Mesothelial cell of epicardium (in vitro differentiated cells): ENCODE data around the gene TBCD. TPM values are rescaled to one million over a fixed set of nuclear protein-coding genes. Genes with fewer than 3 reads are reported as not detected.

Experiments used
- DNase-seq, 2 experiments: peaks; one replicate each; pipeline ENCODE4 v3.0.0; 2021; ENCODE audit warnings: low spot score in 2 of 2; ENCODE audit not compliant: unreplicated experiment in 2 of 2
- H3K27ac Mint-ChIP-seq: 2 replicates; pipeline ENCODE4 v1.8.0; 2021; ENCODE audit warnings: mixed read lengths
- H3K27me3 Mint-ChIP-seq: 2 replicates; pipeline ENCODE4 v1.8.0; 2021; ENCODE audit warnings: low read depth, mixed read lengths
- H3K36me3 Mint-ChIP-seq: 2 replicates; pipeline ENCODE4 v1.8.0; 2021; ENCODE audit warnings: mixed read lengths
- H3K4me1 Mint-ChIP-seq: 2 replicates; pipeline ENCODE4 v1.8.0; 2021; ENCODE audit warnings: mixed read lengths
- H3K4me3 Mint-ChIP-seq: 2 replicates; pipeline ENCODE4 v1.8.0; 2021; ENCODE audit warnings: mild to moderate bottlenecking, moderate library complexity, mixed read lengths
- H3K9me3 Mint-ChIP-seq: 2 replicates; pipeline ENCODE4 v1.8.0; 2021; ENCODE audit warnings: mixed read lengths
- total RNA-seq: library from RNA; stranded (reverse); gene quantifications from 3 replicates; pipeline ENCODE4 v1.2.1, GENCODE V29; 2021
- TF ChIP-seq, protein P1 (sequence below): fragments of 200-600 bp; sonication (generic); IDR thresholded peaks from one replicate; pipeline ENCODE4 v1.5.0; 2021; ENCODE audit warnings: antibody characterized with exemption; ENCODE audit not compliant: unreplicated experiment

The TBCD gene
- total RNA-seq, 1 donor from 2014 or later = 117 TPM

DNA sequence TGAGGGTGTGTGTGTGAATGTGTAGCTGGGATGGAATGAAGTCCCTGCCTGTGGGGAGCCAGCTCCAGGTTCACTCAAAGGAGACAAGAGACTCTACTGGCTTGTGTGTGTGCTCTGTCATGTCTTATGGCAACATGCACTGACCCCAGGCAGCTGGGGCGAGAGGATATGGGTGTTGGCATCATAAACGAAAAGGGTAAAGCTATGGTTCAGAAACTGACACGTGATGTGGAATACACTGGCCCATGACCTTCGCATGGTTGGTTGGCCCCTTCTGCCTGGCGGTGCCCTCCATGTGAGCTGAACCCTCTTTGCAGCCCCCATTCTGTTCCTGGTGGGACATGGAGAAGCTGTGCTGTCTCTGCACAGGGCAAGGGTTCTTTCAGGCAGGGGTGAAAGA, 66.1 kb downstream of the TBCD start:
- H3K27me3 Mint-ChIP-seq = no peaks in the 10 kb centered on the region
- DNase-seq = no peak
- peaks cover 73% of the 10 kb centered on the region for H3K36me3 Mint-ChIP-seq
- peaks cover 33% of the 10 kb centered on the region for H3K9me3 Mint-ChIP-seq
- TF ChIP-seq, protein P1, sequence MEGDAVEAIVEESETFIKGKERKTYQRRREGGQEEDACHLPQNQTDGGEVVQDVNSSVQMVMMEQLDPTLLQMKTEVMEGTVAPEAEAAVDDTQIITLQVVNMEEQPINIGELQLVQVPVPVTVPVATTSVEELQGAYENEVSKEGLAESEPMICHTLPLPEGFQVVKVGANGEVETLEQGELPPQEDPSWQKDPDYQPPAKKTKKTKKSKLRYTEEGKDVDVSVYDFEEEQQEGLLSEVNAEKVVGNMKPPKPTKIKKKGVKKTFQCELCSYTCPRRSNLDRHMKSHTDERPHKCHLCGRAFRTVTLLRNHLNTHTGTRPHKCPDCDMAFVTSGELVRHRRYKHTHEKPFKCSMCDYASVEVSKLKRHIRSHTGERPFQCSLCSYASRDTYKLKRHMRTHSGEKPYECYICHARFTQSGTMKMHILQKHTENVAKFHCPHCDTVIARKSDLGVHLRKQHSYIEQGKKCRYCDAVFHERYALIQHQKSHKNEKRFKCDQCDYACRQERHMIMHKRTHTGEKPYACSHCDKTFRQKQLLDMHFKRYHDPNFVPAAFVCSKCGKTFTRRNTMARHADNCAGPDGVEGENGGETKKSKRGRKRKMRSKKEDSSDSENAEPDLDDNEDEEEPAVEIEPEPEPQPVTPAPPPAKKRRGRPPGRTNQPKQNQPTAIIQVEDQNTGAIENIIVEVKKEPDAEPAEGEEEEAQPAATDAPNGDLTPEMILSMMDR = no peak
- no peak overlapping the region for H3K27ac Mint-ChIP-seq
- H3K4me3 Mint-ChIP-seq = no peak overlapping the region
- H3K4me1 Mint-ChIP-seq = no peaks in the 10 kb centered on the region

DNA sequence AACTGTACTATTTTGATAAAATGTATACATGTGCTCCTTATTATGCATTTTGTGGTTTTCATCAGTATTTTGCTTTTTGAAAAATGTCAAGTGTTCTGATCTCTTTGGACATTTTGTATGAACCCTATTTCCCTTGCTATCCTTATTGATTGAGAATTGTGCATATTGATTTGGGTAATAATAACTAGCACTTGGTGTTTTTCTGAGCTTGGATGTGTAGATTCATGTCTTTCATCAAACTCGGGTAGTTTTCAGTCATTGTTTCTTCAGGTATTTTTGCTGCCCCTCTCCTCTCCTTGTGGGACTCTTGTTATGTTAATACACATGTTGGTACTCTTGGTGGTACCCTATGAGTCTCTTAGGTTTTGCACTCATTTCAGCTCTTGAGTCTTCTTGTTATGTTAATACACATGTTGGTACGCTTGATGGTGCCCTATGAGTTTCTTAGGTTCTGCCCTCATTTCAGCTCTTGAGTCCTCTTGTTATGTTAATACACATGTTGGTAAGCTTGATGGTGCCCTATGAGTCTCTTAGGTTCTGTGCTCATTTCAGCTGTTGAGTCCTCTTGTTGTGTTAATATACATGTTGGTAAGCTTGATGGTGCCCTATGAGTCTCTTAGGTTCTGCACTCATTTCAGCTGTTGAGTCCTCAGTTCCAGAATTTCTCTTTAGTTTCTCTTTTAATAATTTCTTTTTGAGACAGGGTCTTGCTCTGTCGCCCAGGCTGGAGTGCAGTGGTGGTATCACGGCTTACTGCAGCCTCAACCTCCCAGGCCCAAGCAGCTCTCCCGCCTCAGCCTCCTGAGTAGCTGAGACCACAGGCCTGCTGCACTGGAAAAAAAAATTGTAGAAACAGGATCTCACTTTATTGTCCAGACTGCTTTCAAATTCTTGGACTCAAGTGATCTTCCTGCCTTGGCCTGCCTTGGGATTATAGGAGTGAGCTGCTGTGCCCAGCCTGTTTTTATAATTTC, 68.7 kb downstream of the TBCD start:
- H3K4me3 Mint-ChIP-seq = no peak overlapping the region
- TF ChIP-seq, protein P1 = no peak
- peaks cover 37% of the 10 kb centered on the region for H3K9me3 Mint-ChIP-seq
- peaks cover 68% of the 10 kb centered on the region for H3K36me3 Mint-ChIP-seq
- H3K27ac Mint-ChIP-seq = no peak overlapping the region
- H3K27me3 Mint-ChIP-seq = no peaks in the 10 kb centered on the region
- DNase-seq = no peak
- no peaks in the 10 kb centered on the region for H3K4me1 Mint-ChIP-seq

DNA sequence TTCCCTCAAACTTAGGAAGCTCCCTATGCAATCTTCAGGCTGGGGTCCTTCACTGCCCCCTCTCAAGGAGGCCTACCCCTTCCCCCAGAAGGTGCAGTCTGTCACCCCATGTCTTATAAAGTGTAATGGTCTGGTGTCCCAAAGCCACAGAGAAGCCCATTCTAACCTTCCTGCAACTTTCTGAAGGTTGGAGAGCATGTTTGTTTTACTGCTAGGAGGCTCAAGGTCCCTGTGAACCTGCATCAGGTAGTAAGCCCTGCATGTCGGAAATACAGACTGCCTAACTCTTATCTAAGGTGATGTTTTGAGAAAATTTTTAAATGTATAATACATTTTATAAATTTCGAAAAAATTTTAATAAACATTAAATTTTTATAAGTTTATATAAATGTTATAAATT, 69.7 kb downstream of the TBCD start:
- DNase-seq = no peak
- H3K9me3 Mint-ChIP-seq = peaks cover 37% of the 10 kb centered on the region
- TF ChIP-seq, protein P1 = no peak
- no peaks in the 10 kb centered on the region for H3K27me3 Mint-ChIP-seq
- no peaks in the 10 kb centered on the region for H3K4me1 Mint-ChIP-seq
- no peak overlapping the region for H3K4me3 Mint-ChIP-seq
- peaks cover 59% of the 10 kb centered on the region for H3K36me3 Mint-ChIP-seq
- no peak overlapping the region for H3K27ac Mint-ChIP-seq

DNA sequence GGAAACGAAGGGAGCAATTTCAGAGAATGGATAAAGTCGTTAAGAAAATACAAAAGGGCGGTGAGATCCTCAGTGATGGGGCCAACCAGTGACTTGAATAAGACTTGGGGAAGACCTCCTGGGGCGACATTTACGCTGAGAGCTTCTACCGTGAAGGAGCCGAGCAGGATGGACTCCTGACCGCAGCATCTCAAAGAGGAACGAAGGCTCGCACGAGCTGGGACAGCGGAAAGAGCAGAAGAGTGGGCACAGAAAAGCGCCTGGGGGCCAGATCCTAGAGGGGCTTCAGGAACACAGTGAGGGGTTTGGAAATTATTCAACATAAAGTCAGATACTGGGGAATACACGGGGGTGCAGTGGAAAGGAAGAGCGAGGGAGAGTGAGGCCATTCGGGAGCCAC, 70.4 kb downstream of the TBCD start:
- Mint-ChIP-seq H3K27me3 (no peaks in the 10 kb centered on the region), H3K9me3 (peaks cover 37% of the 10 kb centered on the region), H3K4me3 (no peak overlapping the region), H3K4me1 (no peaks in the 10 kb centered on the region), H3K27ac (no peak overlapping the region), H3K36me3 (peaks cover 63% of the 10 kb centered on the region)
- DNase-seq = no peak
- TF ChIP-seq, protein P1 = no peak

DNA sequence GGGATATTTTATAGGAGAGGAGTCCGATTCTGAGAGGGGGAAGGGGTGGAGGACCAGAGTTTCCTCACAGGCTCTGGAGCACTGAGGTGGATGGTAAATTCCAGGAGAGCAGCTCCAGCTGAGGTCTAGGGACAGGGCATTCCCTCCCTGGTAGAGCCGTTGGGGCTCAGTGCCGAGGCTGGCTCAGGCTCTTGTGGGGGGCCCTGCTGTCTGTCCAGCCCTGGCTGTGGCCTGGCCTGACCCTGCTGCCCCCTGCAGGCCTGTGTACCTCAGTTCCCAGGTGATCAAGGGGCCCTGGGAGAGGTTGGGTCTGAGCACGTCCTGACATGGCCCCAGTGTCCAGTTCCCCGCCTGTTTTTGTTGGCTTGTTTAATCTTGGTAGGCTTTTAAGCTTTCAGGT, 71.1 kb downstream of the TBCD start:
- no peaks in the 10 kb centered on the region for H3K27me3 Mint-ChIP-seq
- peaks cover 37% of the 10 kb centered on the region for H3K9me3 Mint-ChIP-seq
- no peak for DNase-seq
- TF ChIP-seq, protein P1 = no peak
- no peaks in the 10 kb centered on the region for H3K4me1 Mint-ChIP-seq
- H3K4me3 Mint-ChIP-seq = no peak overlapping the region
- no peak overlapping the region for H3K27ac Mint-ChIP-seq
- H3K36me3 Mint-ChIP-seq = peaks cover 65% of the 10 kb centered on the region
